ENCODE measurements around the gene NCAM2.

DNA sequence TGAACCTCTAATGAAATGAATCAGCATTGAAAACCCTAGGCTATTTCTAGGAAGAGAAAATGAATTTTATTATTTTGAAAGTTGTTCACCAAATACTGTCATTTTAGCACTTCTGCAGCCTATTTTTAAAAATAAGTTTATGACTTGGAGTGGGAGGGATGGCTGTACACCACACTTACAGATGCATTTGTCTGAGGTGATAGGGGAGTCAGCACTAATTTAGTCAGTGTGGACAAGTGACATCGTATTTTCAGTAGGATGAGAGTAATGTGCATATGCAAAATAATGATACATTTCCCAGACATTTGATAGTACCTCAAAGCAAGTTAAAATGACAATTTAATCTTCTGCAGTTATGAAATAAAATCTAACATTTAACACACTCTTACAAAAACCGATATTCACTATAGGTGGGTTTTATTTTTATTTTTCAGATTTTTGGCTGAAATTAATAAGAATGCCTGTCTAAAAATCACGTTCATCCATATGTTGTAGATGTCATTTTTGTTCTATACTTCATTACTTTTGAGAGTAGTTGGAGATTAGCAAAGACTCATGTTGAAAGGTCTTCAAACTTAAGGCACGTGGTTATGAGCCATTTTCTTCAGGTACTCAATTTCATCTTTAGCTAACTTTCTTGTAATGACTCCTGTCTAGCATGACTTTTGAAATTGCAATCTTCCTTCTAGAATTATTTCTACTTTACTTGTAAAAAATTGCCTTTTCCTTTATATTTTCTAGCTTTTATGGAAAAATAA is 186.7 kb downstream of the NCAM2 start:
- TF ChIP-seq, protein P1, sequence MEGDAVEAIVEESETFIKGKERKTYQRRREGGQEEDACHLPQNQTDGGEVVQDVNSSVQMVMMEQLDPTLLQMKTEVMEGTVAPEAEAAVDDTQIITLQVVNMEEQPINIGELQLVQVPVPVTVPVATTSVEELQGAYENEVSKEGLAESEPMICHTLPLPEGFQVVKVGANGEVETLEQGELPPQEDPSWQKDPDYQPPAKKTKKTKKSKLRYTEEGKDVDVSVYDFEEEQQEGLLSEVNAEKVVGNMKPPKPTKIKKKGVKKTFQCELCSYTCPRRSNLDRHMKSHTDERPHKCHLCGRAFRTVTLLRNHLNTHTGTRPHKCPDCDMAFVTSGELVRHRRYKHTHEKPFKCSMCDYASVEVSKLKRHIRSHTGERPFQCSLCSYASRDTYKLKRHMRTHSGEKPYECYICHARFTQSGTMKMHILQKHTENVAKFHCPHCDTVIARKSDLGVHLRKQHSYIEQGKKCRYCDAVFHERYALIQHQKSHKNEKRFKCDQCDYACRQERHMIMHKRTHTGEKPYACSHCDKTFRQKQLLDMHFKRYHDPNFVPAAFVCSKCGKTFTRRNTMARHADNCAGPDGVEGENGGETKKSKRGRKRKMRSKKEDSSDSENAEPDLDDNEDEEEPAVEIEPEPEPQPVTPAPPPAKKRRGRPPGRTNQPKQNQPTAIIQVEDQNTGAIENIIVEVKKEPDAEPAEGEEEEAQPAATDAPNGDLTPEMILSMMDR (IDR thresholded peaks at IDR 0.05) = no peak
- TF ChIP-seq POLR2A (IDR thresholded peaks at IDR 0.05) = no peak

Measured in heart left ventricle (tissue), 13 donors.